ENCODE data around the gene TCL1A.

The TCL1A gene

DNA sequence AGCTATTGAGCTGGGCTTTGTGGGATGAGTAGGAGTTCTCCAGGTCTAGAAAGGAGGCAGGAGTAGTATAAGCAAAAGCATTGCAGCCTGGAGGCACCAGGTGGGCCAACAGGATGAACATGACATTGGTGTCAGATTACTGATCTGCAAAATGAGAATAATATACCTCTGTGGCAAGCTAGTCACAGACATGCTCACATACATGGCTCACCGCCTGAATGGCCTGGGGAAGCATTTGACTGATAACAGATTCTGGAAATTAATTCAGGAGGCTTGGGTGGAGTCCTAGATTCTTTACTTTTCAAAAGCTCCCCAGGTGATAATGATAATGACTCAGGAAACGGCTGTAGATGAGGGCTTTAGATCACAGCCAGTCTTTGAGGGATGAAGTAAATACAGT, 27.0 kb downstream of the TCL1A start:
- no peak overlapping the region for H3K4me2 ChIP-seq (ENCODE audit: insufficient read depth, low read length, poor library complexity, severe bottlenecking)
- no peak overlapping the region for H3K9ac ChIP-seq (ENCODE audit: low read depth, low read length, poor library complexity)
- H2BK5ac ChIP-seq (ENCODE audit: low read length): no peak overlapping the region
- H3K23ac ChIP-seq (ENCODE audit: low read depth, low read length, poor library complexity): no peak overlapping the region
- H3K27ac ChIP-seq (replicated peaks; ENCODE audit: low read length): peak overlapping the region; percentile 32
- no peaks in the 10 kb centered on the region for H3K4me1 ChIP-seq (ENCODE audit: control insufficient read depth in 2 of 2, insufficient read depth in 1 of 2, low read depth in 1 of 2, low read length in 2 of 2)
- H2AK5ac ChIP-seq (ENCODE audit: low read depth, low read length): peak overlapping the region; percentile 97
- H3K4ac ChIP-seq (ENCODE audit: low read length): no peak overlapping the region
- peak overlapping the region; percentile 85 for H2BK120ac ChIP-seq (ENCODE audit: low read depth, low read length)
- no peak overlapping the region for H2AFZ ChIP-seq (ENCODE audit: low read length)
- no peak overlapping the region for H3K4me3 ChIP-seq (ENCODE audit: low read length in 2 of 2)
- peak overlapping the region; percentile 46 for H2BK15ac ChIP-seq (ENCODE audit: low read length)
- H3K79me1 ChIP-seq (ENCODE audit: low read depth, low read length): peaks cover 2% of the 10 kb centered on the region
- no CpG with 5 or more reads among the region's 2 CpGs for WGBS, 2 donors (ENCODE audit: extremely low coverage in 2 of 2, insufficient read length in 2 of 2, insufficient replicate concordance in 1 of 2)
- H4K91ac ChIP-seq (ENCODE audit: low read depth, low read length, poor library complexity): no peak overlapping the region
- no peak overlapping the region for H2BK12ac ChIP-seq (ENCODE audit: low read length)
- no peaks in the 10 kb centered on the region for H3K27me3 ChIP-seq (ENCODE audit: control insufficient read depth in 3 of 3, insufficient read depth in 3 of 3, low read depth in 1 of 3, low read length in 3 of 3)
- H3K36me3 ChIP-seq (replicated peaks in 1 of 2; ENCODE audit: control insufficient read depth in 2 of 2, insufficient read depth in 2 of 2, low read length in 2 of 2): no peaks in the 10 kb centered on the region
- no peaks in the 10 kb centered on the region for H3K9me3 ChIP-seq (replicated peaks in 1 of 2; ENCODE audit: control insufficient read depth in 2 of 2, insufficient read depth in 1 of 2, low read depth in 1 of 2, low read length in 2 of 2)
- no peak for DNase-seq (ENCODE audit: low spot score)
- H4K8ac ChIP-seq (ENCODE audit: low read depth, low read length): peak overlapping the region; percentile 72
- H3K14ac ChIP-seq (ENCODE audit: low read length): no peak overlapping the region
- H3K18ac ChIP-seq (ENCODE audit: low read length): no peak overlapping the region

DNA sequence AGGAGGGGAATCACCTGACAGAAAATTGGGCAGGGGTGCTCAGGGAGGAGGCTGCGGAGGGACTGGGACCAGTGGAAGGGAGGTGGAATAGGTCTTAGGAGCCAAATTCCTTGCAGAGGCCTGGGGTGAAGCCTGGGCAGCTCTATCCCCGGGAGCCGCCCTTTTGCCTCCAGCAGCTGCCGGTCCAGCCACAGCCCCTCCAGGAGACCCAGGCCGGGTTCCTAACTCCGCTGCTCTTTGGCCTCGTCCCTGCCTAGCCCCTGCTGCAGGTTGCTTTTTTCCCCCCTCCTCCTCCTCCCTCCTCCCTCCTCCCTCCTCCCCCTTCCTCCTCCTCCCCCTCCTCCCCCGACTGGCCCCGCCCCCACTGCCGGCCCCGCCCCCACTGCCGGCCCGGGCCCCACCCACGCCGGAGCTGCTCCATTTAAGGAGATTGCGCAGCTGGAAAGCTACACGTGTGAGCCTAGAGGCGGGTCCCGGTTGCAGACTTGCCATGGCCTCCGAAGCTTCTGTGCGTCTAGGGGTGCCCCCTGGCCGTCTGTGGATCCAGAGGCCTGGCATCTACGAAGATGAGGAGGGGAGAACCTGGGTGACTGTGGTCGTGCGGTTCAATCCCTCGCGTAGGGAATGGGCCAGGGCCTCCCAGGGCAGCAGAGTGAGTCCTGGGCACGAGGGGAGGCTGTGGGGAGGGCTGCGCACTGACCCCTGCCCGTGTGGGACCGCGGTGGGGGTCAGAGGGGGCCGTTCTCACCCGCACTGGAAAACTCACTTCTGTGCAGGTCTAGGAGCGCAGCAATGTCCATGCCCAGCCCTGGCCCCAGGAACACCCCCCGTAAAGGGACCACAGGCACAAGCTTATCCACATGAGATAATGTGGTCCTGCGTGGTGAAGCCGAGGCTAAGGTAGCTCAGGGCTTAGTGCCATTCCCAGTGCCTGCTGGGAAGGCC, 27.7 kb downstream of the TCL1A start, which contains the start of gene TCL1B:
Gene TCL1B (plus strand): TSS at position 449 of the 945 bp plus-strand sequence. CDS start 42 bp downstream, at position 491.
- Histone ChIP-seq H2BK120ac (ENCODE audit: low read depth, low read length) (peak within 1 kb of the TSS; percentile 85), H4K8ac (ENCODE audit: low read depth, low read length) (peak within 1 kb of the TSS; percentile 72), H3K23ac (ENCODE audit: low read depth, low read length, poor library complexity) (no peak within 1 kb of the TSS), H3K4ac (ENCODE audit: low read length) (no peak within 1 kb of the TSS), H3K14ac (ENCODE audit: low read length) (no peak within 1 kb of the TSS), H3K27me3 (ENCODE audit: control insufficient read depth in 3 of 3, insufficient read depth in 3 of 3, low read depth in 1 of 3, low read length in 3 of 3) (no peaks in the 10 kb centered on the region), H3K9me3 (replicated peaks in 1 of 2; ENCODE audit: control insufficient read depth in 2 of 2, insufficient read depth in 1 of 2, low read depth in 1 of 2, low read length in 2 of 2) (no peaks in the 10 kb centered on the region), H3K4me3 (ENCODE audit: low read length in 2 of 2) (peak within 1 kb of the TSS in 1 of 2 donors; percentile 52), H3K36me3 (replicated peaks in 1 of 2; ENCODE audit: control insufficient read depth in 2 of 2, insufficient read depth in 2 of 2, low read length in 2 of 2) (no peaks in the 10 kb centered on the region), H3K27ac (replicated peaks; ENCODE audit: low read length) (peak within 1 kb of the TSS; percentile 32), H3K18ac (ENCODE audit: low read length) (peak within 1 kb of the TSS; percentile 11), H2AK5ac (ENCODE audit: low read depth, low read length) (peak within 1 kb of the TSS; percentile 97), H2BK5ac (ENCODE audit: low read length) (no peak within 1 kb of the TSS), H3K4me2 (ENCODE audit: insufficient read depth, low read length, poor library complexity, severe bottlenecking) (no peak within 1 kb of the TSS), H2BK15ac (ENCODE audit: low read length) (peak within 1 kb of the TSS; percentile 46), H2BK12ac (ENCODE audit: low read length) (no peak within 1 kb of the TSS), H3K79me1 (ENCODE audit: low read depth, low read length) (no peaks in the 10 kb centered on the region), H4K91ac (ENCODE audit: low read depth, low read length, poor library complexity) (no peak within 1 kb of the TSS), H3K4me1 (ENCODE audit: control insufficient read depth in 2 of 2, insufficient read depth in 1 of 2, low read depth in 1 of 2, low read length in 2 of 2) (no peaks in the 10 kb centered on the region), H2AFZ (ENCODE audit: low read length) (no peak within 1 kb of the TSS), H3K9ac (ENCODE audit: low read depth, low read length, poor library complexity) (no peak within 1 kb of the TSS)
- WGBS, 2 donors (ENCODE audit: extremely low coverage in 2 of 2, insufficient read length in 2 of 2, insufficient replicate concordance in 1 of 2): no CpG with 5 or more reads among the region's 38 CpGs
- DNase-seq (ENCODE audit: low spot score): no peak

DNA sequence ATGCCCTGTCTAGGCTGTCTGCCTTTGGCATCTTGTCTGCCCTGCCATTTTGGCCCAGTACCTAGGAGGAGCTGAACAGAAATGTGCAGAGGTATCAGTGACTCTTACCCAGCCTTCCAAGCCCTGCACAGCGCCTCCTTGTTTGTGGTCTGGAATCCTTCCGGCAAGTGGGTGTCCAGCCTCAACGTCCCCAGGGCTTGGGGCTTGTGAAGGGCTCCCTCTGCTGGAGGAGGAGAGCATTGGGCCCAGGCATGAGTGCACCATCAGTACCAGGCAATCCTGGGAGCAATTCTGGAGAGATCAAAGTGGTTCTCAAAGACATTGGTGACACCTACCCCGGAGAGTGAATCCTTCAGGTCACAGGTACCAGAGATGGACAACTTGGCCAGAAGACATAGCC, 30.1 kb downstream of the TCL1A start:
- no CpG with 5 or more reads among the region's 4 CpGs for WGBS, 2 donors (ENCODE audit: extremely low coverage in 2 of 2, insufficient read length in 2 of 2, insufficient replicate concordance in 1 of 2)
- Histone ChIP-seq H3K18ac (ENCODE audit: low read length) (no peak overlapping the region), H3K14ac (ENCODE audit: low read length) (no peak overlapping the region), H2BK5ac (ENCODE audit: low read length) (no peak overlapping the region), H2BK12ac (ENCODE audit: low read length) (no peak overlapping the region), H4K91ac (ENCODE audit: low read depth, low read length, poor library complexity) (no peak overlapping the region), H3K79me1 (ENCODE audit: low read depth, low read length) (no peaks in the 10 kb centered on the region), H3K4ac (ENCODE audit: low read length) (no peak overlapping the region), H3K9me3 (replicated peaks in 1 of 2; ENCODE audit: control insufficient read depth in 2 of 2, insufficient read depth in 1 of 2, low read depth in 1 of 2, low read length in 2 of 2) (no peaks in the 10 kb centered on the region), H2BK120ac (ENCODE audit: low read depth, low read length) (no peak overlapping the region), H3K9ac (ENCODE audit: low read depth, low read length, poor library complexity) (no peak overlapping the region), H3K4me3 (ENCODE audit: low read length in 2 of 2) (peak overlapping the region in 1 of 2 donors; percentile 23), H3K36me3 (replicated peaks in 1 of 2; ENCODE audit: control insufficient read depth in 2 of 2, insufficient read depth in 2 of 2, low read length in 2 of 2) (no peaks in the 10 kb centered on the region), H3K27ac (replicated peaks; ENCODE audit: low read length) (no peak overlapping the region), H2AFZ (ENCODE audit: low read length) (no peak overlapping the region), H3K27me3 (ENCODE audit: control insufficient read depth in 3 of 3, insufficient read depth in 3 of 3, low read depth in 1 of 3, low read length in 3 of 3) (no peaks in the 10 kb centered on the region), H3K23ac (ENCODE audit: low read depth, low read length, poor library complexity) (no peak overlapping the region), H2BK15ac (ENCODE audit: low read length) (no peak overlapping the region), H4K8ac (ENCODE audit: low read depth, low read length) (no peak overlapping the region), H2AK5ac (ENCODE audit: low read depth, low read length) (no peak overlapping the region), H3K4me2 (ENCODE audit: insufficient read depth, low read length, poor library complexity, severe bottlenecking) (no peak overlapping the region), H3K4me1 (ENCODE audit: control insufficient read depth in 2 of 2, insufficient read depth in 1 of 2, low read depth in 1 of 2, low read length in 2 of 2) (peaks cover 0 to 5% of the 10 kb centered on the region in 2 donors)
- DNase-seq (ENCODE audit: low spot score): no peak

DNA sequence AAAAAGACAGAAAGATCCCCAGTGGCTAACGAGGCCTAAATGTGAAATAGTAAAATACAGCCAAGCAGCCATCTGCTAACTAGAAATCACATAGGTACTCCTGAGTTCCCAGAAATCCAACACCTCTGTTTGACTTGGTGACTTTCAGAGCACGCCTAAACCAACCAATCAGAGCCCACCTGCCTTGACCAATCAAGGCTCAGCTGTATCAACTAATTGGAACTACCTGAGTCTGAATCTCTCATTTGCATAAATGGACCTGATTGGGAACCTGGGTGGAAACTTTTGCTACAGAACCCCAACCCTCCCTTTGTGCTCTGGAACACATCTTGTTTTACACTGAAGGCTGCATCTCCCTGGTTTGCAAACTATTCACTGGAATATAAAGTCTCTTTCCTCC, 32.8 kb downstream of the TCL1A start:
- no peak overlapping the region for H4K8ac ChIP-seq (ENCODE audit: low read depth, low read length)
- no peak overlapping the region for H3K14ac ChIP-seq (ENCODE audit: low read length)
- peaks cover 0 to 5% of the 10 kb centered on the region in 2 donors for H3K4me1 ChIP-seq (ENCODE audit: control insufficient read depth in 2 of 2, insufficient read depth in 1 of 2, low read depth in 1 of 2, low read length in 2 of 2)
- no peaks in the 10 kb centered on the region for H3K79me1 ChIP-seq (ENCODE audit: low read depth, low read length)
- no peak overlapping the region for H2AK5ac ChIP-seq (ENCODE audit: low read depth, low read length)
- no peak overlapping the region for H2AFZ ChIP-seq (ENCODE audit: low read length)
- DNase-seq (ENCODE audit: low spot score): no peak
- H3K18ac ChIP-seq (ENCODE audit: low read length): no peak overlapping the region
- no peak overlapping the region for H3K4ac ChIP-seq (ENCODE audit: low read length)
- no CpG with 5 or more reads among the region's 2 CpGs for WGBS, 2 donors (ENCODE audit: extremely low coverage in 2 of 2, insufficient read length in 2 of 2, insufficient replicate concordance in 1 of 2)
- no peak overlapping the region for H4K91ac ChIP-seq (ENCODE audit: low read depth, low read length, poor library complexity)
- H3K27me3 ChIP-seq (ENCODE audit: control insufficient read depth in 3 of 3, insufficient read depth in 3 of 3, low read depth in 1 of 3, low read length in 3 of 3): no peaks in the 10 kb centered on the region
- no peak overlapping the region for H2BK5ac ChIP-seq (ENCODE audit: low read length)
- no peaks in the 10 kb centered on the region for H3K36me3 ChIP-seq (replicated peaks in 1 of 2; ENCODE audit: control insufficient read depth in 2 of 2, insufficient read depth in 2 of 2, low read length in 2 of 2)
- H2BK15ac ChIP-seq (ENCODE audit: low read length): no peak overlapping the region
- no peak overlapping the region for H3K23ac ChIP-seq (ENCODE audit: low read depth, low read length, poor library complexity)
- no peak overlapping the region for H3K4me2 ChIP-seq (ENCODE audit: insufficient read depth, low read length, poor library complexity, severe bottlenecking)
- H3K4me3 ChIP-seq (ENCODE audit: low read length in 2 of 2): no peak overlapping the region
- H2BK12ac ChIP-seq (ENCODE audit: low read length): no peak overlapping the region
- no peak overlapping the region for H3K27ac ChIP-seq (replicated peaks; ENCODE audit: low read length)
- H2BK120ac ChIP-seq (ENCODE audit: low read depth, low read length): no peak overlapping the region
- no peak overlapping the region for H3K9ac ChIP-seq (ENCODE audit: low read depth, low read length, poor library complexity)
- H3K9me3 ChIP-seq (replicated peaks in 1 of 2; ENCODE audit: control insufficient read depth in 2 of 2, insufficient read depth in 1 of 2, low read depth in 1 of 2, low read length in 2 of 2): peaks cover 0 to 6% of the 10 kb centered on the region in 2 donors

Measured in neuronal stem cell (in vitro differentiated cells).